GM21529 (cell line): ENCODE measurements around the gene PTPRN2.

ENCODE experiments used
- ATAC-seq: cut with Tn5 transposase; IDR thresholded peaks from one replicate; pipeline ENCODE4 v1.9.1; 2021; ENCODE audit not compliant: unreplicated experiment

PTPRN2 gene

DNA sequence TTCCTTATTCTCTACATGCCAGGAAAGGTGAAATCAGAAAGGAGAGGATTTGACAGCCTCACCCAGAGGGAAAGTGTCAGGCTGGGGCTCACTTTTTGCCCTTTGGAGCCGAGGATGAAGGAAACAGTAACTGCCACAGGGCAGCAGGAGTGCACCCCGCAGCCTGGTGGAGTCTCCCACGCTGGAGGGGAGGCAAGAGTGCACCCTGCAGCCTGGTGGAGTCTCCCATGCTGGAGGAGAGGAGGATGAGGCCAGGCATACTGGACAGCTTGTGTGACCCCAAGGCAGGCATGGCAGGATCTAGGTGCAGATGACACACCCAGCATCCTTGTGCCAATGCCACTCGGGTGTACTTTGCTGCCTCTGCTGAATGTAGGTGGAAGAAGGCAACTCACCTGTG, 766.8 kb downstream of the PTPRN2 start:
- no peak for ATAC-seq

DNA sequence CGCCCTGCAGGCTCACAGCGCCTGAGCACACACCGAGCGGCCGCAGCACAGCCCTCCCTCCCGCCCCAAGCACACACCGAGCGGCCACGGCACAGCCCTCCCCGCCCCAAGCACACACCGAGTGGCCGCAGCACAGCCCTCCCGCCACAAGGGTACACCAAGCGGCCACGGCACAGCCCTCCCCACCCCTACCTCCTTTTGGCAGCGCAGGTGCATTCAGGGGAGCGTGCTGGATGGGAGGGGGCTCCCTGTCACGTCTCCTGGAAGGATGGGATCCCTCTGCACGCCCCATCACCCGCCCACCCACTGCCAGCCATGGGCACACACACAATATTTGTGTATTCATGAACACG, 768.2 kb downstream of the PTPRN2 start:
- no peak for ATAC-seq

DNA sequence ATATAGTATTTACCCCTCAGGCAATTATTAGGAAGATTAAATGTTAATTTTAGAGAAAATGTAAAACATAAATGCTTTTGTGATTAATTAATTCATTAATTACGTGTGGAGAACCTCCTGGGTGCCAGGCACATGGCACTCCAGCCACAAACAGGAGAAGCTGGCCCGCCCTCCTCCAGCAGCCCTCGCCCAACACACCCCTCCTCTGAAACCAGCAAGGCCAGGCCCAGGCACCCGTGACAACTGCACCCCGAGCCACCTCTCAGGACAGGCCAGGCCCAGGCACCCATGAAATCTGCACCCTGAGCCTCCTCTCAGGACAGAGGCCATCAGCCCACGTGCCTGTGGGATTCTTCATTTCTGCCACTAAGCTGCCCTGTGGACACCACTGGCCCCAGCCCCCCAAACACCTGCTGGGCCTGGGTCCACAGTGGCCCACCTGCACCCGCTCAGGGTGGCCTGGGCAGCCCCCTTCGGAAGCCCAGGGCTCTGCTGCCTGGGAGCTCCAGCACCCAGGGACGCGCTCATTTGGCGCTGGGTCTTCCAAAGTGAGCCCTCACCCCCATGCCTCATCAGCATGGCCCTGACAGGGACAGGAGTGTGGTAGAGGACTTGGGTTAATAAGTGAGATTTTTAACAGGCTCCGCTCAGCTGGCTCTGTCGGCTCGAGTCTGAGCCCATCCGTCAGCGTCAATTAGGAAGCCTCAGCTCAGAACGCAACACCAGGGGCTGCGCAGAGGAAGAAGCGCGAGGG, 768.7 kb downstream of the PTPRN2 start:
- ATAC-seq = no peak

DNA sequence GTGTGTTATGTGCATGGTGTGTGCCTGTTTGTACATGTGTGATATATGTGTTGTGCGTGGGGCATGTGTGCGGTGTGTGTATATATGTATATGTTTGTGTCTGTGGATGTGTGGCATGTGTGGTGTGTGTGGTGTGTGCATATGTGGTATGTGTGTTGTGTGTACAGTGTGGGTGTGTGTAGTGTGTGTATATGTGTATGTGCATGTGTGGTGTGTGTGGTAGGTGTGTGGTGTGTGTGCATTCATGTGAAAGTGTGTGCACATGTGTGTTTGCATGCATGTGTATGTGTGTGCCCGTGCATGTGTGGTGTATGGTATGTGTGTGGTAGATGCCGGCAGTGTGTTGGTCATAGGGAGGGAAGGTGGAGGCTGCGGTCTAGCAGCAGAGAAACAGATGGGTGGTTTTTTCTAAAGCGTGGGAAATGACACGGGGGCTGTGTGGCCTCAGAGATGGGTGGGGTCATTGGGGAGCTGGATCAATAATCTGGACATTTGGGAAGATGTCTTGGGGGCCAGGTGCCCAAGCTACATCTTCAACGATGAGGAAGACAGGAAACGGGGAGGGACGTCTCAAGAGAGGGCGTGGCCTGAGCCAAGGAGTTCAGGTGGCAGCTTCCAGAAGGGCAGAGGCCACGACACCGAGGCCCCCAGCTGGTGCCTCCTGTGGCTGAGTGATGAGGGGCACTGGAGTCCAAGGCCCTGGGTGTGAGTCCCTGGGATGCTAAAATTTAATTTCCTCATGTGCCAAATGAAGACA, 769.5 kb downstream of the PTPRN2 start:
- no peak for ATAC-seq

DNA sequence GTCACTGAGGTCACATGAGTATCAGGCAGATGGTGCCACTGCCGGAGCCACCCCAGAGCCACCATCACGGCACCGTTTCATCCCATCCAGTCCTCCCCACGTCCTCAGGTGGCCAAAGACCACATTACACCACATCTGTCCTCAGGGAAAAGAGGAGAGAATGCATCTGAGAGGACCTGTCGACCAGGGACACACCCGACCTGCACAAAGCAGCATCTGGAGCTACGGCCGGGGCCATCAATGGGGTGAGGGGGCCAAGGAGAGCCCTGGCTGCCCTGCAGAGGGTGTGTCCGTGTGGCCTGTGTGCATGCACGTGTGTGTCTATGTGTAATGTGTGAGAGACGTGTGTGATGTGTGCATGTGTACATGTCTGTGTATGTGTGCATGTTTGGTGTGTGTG, 770.2 kb downstream of the PTPRN2 start:
- ATAC-seq = no peak

DNA sequence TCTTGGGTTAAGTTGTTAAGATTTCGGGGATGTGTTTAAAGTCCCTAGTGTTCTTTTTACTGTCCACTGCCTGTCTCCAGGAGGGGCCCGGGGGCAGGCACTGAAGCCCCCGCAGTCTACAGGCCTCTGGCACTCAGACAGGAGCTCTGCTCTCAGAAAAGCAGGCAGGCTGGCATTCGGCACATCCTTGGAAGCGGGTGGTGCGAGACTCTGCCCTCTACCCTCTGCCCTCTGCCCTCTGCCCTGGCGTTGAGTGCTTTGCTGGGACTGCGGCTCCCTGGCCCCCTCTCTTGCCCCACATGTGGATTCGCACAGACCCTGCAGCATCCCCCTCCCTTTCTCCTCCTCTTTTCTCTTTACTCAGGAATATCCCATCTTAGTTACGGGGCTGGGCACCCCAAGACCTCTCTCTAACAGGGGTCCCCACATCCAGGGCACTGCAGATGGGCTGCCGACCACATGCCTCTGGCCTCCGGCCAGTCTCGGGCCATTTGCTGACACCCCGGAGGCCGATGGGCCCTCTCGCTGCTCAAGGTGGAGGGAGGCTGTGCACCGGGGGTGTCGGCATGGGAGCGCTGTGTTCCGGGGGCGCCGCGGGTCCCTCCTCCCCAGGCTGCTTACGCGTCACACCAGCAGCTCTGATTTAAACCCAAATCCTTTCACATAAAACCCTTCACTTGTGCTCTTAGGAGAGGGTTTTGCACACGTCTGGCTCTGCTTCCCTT, 770.9 kb downstream of the PTPRN2 start:
- no peak for ATAC-seq

DNA sequence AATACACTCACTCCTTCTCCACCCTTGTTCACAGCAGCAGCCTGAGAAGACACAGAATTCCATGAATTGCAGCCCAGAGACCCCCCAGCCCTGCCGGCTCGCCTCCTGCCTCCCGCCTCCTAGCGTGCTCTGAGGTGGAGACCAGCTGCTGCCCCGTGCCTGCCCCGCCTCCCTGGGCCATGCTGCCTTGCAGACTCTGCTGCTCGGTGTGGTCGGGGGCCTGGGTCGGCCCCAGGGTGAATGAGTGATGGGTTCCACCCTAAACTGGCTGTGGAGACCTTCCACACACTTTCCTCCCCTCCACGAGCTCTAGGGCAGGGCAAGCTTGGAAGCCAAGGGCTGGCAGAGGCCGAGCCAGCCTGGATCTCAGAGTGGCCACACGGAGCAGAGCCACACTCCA, 771.5 kb downstream of the PTPRN2 start:
- ATAC-seq = no peak

DNA sequence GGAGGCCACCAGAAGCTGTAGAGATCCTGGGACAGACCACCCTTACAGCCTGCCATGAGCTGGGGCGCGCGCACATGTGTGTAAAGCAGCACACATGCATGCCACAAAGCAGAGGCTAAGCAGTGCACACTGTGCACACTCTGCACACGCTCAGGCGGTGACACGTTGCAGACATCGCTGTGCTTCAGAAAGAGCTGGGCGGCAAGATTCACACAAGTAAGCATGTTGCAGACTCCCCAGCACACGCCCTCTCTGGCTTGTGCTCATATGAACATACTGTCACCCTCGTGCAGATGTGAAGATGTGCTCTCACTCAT, 772.0 kb downstream of the PTPRN2 start:
- no peak for ATAC-seq

DNA sequence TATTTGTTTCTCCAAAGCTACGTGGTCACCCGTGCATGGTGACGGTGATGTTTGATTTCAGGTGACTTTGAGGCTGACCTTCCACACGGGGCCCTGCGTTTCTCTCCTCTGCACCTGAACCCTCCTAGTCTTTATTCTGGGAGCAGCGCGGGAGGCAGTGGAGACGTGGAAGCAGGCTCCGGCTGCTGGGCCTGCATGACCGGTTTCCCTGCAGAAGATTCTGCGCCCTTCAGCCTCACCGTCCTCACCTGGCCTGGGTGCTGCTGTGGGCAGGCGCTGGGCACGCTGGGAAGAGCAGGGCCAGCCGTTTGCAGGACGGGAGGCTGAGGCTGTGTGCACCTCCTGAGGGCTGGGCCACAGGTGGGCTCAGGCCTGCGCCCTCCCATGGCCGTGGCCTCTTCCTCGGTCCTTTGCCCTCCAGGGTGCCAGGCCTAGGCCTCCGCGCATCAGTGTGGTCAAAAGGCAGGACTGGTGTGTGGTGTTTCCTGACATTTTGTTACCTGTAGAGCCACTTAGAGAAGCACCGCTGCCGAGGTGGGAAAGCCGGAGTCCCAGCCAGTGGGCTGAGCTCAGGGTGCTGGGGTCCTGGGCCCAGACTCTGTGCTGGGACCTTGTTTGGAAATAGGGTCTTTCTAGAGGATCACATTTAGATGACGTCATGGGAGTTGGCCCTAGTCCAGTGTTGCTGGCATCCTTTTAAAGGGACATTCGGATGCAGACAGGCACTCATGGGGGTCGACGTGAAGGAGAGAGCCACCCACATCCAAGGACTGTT, 772.5 kb downstream of the PTPRN2 start:
- no peak for ATAC-seq

DNA sequence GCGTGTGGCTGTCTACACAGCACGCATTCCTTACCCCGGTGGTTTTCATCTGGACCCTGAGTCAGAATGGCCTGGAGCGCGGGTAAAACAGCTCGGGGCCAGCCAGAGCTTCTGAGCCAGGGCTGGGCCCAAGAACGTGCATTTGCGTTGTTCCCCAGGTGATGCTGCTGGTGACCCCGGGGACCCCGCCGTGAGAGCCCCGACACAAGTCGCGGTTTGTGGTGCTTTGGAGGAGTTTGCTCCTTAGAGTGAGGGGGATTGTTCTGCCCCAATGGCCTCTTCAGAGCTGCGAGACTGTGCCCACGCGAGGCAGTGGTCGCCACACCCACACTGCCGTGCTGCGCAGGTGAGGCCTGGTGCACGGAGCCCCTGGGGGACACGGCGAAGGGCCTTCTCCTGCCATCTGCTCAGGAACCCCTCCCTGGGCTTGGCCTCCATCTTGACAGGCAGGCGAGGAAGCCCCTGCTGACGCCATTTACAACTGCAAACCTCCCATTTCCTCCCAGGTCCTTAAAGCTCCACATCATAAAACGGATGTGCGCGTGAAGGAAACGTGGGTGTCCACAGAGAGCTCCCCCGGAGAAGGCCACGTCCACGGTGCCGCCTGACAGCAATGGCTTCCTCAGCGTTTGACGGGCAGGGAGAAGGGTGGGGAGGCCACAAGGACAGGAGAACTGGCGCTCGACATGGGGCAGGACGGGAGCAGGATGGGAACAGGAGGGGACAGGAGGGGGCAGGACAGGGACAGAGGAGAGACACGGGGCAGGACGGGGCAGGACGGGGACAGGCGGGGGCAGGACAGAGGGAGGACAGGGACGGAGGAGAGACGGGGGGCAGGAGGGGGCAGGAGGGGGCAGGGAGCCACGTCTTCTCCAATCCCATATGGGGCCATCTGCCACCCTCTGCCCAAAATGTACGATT, 773.6 kb downstream of the PTPRN2 start:
- no peak for ATAC-seq

DNA sequence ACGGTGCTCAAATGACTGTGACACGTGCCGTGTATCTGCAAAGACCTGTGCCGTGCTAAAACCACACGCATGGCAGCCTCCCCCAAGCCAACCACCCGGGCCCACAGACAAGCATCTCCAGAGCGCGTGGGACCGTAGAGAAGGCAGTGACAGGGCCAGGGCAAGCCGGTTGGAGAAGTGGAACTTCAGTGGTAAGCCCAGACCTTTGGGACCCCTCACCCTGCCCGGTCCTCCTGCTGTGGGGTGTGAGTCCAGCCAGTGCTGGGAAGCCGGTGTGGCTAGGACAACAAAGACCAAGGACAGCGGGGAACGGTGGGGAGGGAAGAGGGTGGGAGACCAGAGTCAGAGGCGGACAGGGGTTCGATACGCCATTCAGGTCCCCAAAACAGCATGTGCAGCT, 774.6 kb downstream of the PTPRN2 start:
- no peak for ATAC-seq

DNA sequence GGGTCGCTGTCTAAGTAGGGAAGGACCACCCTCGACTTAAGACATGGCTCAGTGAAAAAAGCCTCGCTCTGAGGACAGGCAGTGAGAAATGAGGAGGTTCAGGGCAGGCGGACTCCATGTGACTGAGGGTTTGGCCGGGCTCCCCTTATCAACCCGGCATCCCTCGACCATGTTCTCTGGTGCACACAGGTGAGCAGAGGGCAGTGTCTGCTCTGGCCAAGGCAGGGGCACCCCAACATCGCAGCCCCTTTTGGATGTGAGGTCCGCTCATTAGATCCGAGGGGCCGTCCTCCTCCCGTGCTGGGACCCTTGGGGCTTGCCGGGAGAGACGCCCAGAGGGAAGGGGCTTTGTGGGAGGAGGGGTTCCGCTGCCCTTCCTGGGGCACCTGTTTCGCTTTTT, 775.7 kb downstream of the PTPRN2 start:
- ATAC-seq = no peak

DNA sequence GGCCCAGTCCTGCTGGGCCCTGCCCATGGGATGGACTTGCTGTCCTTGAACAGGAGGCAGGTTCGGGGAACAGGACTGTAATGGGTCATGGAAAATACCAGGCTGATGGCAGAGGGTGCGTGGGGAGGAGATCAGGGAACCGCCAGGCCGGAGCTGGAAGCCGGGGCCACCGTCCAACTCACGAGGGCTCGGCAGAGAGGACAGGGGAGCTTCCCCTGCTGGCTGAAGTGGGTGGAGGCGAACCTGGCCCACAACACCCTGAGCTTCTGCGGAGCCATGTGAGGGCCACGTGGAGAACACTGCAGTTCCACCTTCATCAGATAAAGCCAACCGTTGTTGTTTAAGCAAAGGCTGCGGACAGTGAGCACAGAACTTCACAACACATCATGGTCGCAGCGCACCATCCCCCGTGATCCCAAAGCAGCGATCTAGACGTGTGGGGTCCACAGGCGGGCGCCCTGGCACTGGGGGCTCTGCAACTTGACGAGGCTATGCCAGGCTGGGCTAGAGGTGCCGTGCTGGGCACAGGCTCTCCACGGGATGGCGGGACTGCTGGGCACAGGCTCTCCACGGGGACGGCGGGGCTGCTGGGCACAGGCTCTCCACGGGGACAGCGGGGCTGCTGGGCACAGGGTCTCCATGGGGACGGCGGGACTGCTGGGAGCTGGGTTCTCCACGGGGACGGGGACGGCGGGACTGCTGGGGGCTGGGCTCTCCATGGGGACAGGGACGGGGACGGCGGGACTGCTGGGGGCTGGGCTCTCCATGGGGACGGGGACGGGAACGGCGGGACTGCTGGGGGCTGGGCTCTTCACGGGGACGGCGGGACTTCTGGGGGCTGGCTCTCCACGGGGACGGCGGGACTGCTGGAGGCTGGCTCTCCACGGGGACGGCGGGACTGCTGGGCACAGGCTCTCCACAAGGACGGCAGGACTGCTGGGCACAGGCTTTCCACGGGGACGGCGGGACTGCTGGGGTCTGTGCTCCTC, 777.5 kb downstream of the PTPRN2 start:
- no peak for ATAC-seq

DNA sequence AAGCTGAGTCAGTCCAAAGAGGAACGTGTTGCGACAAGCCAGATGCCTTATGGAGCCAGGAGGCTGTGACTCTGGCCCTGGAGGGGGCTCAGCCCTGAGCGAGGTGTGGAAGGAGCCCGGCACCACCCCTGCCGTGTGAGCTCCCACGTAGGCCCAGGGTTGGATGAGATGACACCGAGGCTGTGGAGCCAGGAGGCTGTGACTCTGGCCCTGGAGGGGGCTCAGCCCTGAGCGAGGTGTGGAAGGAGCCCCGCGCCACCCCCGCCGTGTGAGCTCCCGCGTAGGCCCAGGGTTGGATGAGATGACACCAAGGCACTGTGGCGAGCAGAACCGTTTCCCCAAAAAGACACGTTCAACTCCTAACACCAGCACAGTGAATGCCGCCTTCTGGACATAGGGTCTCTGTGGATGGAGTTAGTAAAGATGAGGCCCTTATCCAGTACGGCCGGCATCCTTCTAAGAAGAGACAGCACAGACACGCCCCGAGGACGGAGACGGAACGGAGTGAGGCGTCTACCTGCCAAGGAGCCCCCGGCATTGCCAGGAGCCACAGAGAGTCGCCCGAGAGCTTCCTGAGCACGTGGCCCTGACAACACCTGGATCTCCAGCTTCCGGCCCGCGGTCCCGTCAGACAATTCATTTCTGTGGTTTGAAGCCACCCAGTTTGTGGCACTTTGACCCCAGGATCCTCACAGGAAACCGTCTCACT, 778.3 kb downstream of the PTPRN2 start:
- ATAC-seq = no peak

DNA sequence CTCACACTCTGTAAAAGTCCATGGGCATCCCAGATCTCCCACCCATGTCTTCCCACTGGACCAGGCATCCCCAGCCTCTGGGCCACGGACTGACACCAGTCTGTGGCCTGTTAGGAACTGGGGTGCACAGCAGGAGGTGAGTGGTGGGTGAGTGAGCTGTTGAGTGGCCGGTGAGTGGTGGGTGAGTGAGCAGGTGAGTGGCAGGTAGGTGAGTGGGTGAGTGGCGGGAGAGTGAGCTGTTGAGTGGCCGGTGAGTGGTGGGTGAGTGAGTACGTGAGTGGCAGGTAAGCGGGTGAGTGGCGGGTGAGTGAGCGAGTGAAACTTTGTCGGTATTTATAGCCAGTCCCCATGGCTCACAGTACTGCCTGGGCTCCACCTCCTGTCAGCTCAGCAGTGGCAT, 779.6 kb downstream of the PTPRN2 start:
- ATAC-seq = no peak

DNA sequence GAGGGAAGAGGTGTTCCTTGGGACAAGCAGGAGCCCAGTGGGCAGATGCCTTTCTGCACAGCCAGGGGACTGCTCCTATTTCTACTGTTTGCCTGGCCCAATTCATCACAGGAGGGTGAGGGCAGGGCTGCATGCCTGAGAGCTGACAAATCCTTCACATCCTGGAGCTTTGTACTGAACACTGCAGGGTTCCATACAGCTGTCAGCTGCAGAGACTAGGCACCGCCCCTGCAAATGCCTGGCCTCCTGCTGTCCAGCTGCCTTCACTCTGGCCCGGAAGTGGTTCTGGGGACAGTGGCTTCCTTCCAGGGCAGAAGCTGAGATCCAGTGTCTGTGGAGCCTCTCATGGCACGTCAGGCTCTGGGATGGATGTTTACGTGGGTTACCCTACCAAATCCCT, 780.1 kb downstream of the PTPRN2 start:
- no peak for ATAC-seq

DNA sequence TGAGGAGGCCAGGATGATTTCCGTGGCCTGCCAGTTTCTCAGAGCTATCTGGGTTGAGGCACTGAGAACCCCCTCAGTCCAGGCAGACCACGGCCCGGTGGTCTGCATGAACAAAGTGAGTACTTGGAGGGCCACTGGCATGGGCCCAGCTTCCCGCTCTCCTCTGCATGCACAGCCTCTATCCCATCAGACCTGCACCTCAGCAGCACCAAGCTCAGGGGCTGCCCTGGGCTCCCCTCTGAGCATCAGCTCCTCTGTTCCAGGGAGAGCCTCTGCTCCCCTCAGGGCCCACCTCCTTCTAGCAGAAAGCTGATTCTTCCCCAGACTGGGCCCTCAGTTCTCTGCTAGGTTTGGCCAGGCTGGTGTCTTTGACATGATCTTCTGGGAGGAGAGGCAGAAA, 780.9 kb downstream of the PTPRN2 start:
- no peak for ATAC-seq

DNA sequence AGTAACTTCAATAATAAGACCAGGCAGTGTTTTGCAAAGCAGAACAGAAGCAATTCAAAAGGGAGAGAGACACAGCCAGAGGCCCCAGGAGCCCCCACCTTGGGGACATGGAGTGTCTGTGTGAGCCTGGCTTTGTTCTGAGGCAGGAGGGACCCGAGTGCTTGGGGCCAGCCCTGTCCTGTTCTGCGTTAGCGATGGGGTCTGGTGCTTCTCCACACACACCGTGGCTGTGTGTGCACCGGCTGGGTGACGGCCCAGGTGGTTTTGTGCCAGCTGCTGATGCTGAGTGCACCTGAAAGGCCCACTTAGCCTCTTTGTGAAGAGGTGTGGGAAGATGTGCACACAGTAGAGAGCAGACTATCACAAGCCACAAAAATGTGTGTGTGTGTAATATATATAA, 781.9 kb downstream of the PTPRN2 start:
- no peak for ATAC-seq

DNA sequence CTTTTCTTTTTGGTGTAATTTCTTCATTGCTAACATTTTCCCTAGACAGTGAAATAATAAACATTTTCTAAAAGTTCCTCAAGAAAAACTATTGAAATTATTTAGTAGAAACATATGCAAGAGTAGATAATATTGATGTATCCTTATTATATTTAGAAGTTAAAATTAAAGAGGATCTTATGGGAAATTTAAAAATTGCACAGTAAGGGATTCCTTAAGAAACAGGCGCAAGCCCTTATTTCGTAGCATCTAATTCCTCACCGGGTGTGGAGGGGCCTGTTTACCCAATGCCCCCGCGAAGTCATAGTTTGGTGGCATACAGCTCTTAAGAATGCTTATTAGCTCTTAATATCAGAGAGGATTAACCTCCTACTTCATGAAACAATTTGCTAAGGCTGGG, 783.7 kb downstream of the PTPRN2 start:
- ATAC-seq = no peak
